Measurements from ENCODE around the gene BLM. TPM values are rescaled to one million over a fixed set of nuclear protein-coding genes. Genes with fewer than 3 reads are reported as not detected.

BLM gene
- total RNA-seq, 1 experiment from 2014 or later: 15.6 TPM

- H3K36me3 Mint-ChIP-seq (ENCODE audit: insufficient read depth, unreplicated experiment): no peaks in the 10 kb centered on the region
- Histone ChIP-seq H3K36me3 (ENCODE audit: control insufficient read depth, insufficient read depth, low read length) (no peaks in the 10 kb centered on the region), H3K4me3 (ENCODE audit: low read depth, low read length) (no peak overlapping the region), H3K4me1 (no peaks in the 10 kb centered on the region), H3K27me3 (replicated peaks; ENCODE audit: control insufficient read depth, insufficient read depth, low read length) (no peaks in the 10 kb centered on the region), H3K9me3 (no peaks in the 10 kb centered on the region)
- TF ChIP-seq, protein P1, sequence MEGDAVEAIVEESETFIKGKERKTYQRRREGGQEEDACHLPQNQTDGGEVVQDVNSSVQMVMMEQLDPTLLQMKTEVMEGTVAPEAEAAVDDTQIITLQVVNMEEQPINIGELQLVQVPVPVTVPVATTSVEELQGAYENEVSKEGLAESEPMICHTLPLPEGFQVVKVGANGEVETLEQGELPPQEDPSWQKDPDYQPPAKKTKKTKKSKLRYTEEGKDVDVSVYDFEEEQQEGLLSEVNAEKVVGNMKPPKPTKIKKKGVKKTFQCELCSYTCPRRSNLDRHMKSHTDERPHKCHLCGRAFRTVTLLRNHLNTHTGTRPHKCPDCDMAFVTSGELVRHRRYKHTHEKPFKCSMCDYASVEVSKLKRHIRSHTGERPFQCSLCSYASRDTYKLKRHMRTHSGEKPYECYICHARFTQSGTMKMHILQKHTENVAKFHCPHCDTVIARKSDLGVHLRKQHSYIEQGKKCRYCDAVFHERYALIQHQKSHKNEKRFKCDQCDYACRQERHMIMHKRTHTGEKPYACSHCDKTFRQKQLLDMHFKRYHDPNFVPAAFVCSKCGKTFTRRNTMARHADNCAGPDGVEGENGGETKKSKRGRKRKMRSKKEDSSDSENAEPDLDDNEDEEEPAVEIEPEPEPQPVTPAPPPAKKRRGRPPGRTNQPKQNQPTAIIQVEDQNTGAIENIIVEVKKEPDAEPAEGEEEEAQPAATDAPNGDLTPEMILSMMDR (IDR thresholded peaks at IDR 0.05; ENCODE audit: insufficient read depth in 1 of 2, low read depth in 1 of 2, low read length in 1 of 2, severe bottlenecking in 1 of 2, unreplicated experiment in 1 of 2): no peak
- H3K4me1 Mint-ChIP-seq (ENCODE audit: low read depth, unreplicated experiment): no peaks in the 10 kb centered on the region
- no peak overlapping the region for H3K27ac Mint-ChIP-seq (ENCODE audit: unreplicated experiment)
- H3K4me3 Mint-ChIP-seq (ENCODE audit: unreplicated experiment): no peak overlapping the region
- ChIA-PET CTCF (no interaction called here), POLR2A (no interaction called here)
- no peaks in the 10 kb centered on the region for H3K27me3 Mint-ChIP-seq (ENCODE audit: insufficient read depth, unreplicated experiment)
- intact Hi-C loops (cut with micrococcal nuclease; ENCODE audit: unreplicated experiment): loop anchor here (10.0 kb wide), 1 partner anchor 167 kb away; the partner anchor contains the start of gene CRTC3
- no TSS peak for BruUV-seq (replicated peaks)
- no peak for DNase-seq
- H3K9me3 Mint-ChIP-seq (ENCODE audit: unreplicated experiment): no peaks in the 10 kb centered on the region
Measured at GRCh38 chr15:90691369-90691768, 25.8 kb upstream of the BLM start.

GRCh38 chr15:90691982-90692773, 25.0 kb upstream of the BLM start:
- no peak overlapping the region for H3K4me3 ChIP-seq (ENCODE audit: low read depth, low read length)
- Mint-ChIP-seq H3K27ac (ENCODE audit: unreplicated experiment) (no peak overlapping the region), H3K27me3 (ENCODE audit: insufficient read depth, unreplicated experiment) (no peaks in the 10 kb centered on the region), H3K4me1 (ENCODE audit: low read depth, unreplicated experiment) (no peaks in the 10 kb centered on the region), H3K36me3 (ENCODE audit: insufficient read depth, unreplicated experiment) (no peaks in the 10 kb centered on the region), H3K9me3 (ENCODE audit: unreplicated experiment) (no peaks in the 10 kb centered on the region), H3K4me3 (ENCODE audit: unreplicated experiment) (no peak overlapping the region)
- no peaks in the 10 kb centered on the region for H3K9me3 ChIP-seq
- intact Hi-C loops (cut with micrococcal nuclease; ENCODE audit: unreplicated experiment): loop anchor here (10.0 kb wide), 1 partner anchor 167 kb away; the partner anchor contains the start of gene CRTC3
- BruUV-seq (replicated peaks): no TSS peak
- H3K4me1 ChIP-seq: no peaks in the 10 kb centered on the region
- H3K27me3 ChIP-seq (replicated peaks; ENCODE audit: control insufficient read depth, insufficient read depth, low read length): no peaks in the 10 kb centered on the region
- TF ChIP-seq, protein P1 (IDR thresholded peaks at IDR 0.05; ENCODE audit: insufficient read depth in 1 of 2, low read depth in 1 of 2, low read length in 1 of 2, severe bottlenecking in 1 of 2, unreplicated experiment in 1 of 2): no peak
- no peak for DNase-seq
- ChIA-PET POLR2A (no interaction called here), CTCF (no interaction called here)
- H3K36me3 ChIP-seq (ENCODE audit: control insufficient read depth, insufficient read depth, low read length): no peaks in the 10 kb centered on the region

- H3K36me3 ChIP-seq (ENCODE audit: control insufficient read depth, insufficient read depth, low read length): no peaks in the 10 kb centered on the region
- Mint-ChIP-seq H3K4me1 (ENCODE audit: low read depth, unreplicated experiment) (no peaks in the 10 kb centered on the region), H3K4me3 (ENCODE audit: unreplicated experiment) (no peak overlapping the region), H3K9me3 (ENCODE audit: unreplicated experiment) (no peaks in the 10 kb centered on the region), H3K27ac (ENCODE audit: unreplicated experiment) (no peak overlapping the region), H3K27me3 (ENCODE audit: insufficient read depth, unreplicated experiment) (no peaks in the 10 kb centered on the region), H3K36me3 (ENCODE audit: insufficient read depth, unreplicated experiment) (no peaks in the 10 kb centered on the region)
- intact Hi-C loops (cut with micrococcal nuclease; ENCODE audit: unreplicated experiment): loop anchor here (10.0 kb wide), 1 partner anchor 170 kb away; the partner anchor contains the start of gene CRTC3
- no TSS peak for BruUV-seq (replicated peaks)
- DNase-seq: no peak
- POLR2A ChIA-PET: no interaction called here
- no peak overlapping the region for H3K4me3 ChIP-seq (ENCODE audit: low read depth, low read length)
- TF ChIP-seq, protein P1 (IDR thresholded peaks at IDR 0.05; ENCODE audit: insufficient read depth in 1 of 2, low read depth in 1 of 2, low read length in 1 of 2, severe bottlenecking in 1 of 2, unreplicated experiment in 1 of 2): no peak
- no peaks in the 10 kb centered on the region for H3K4me1 ChIP-seq
- CTCF ChIA-PET: no interaction called here
- no peaks in the 10 kb centered on the region for H3K27me3 ChIP-seq (replicated peaks; ENCODE audit: control insufficient read depth, insufficient read depth, low read length)
- H3K9me3 ChIP-seq: no peaks in the 10 kb centered on the region
Measured at GRCh38 chr15:90694987-90695386, 22.2 kb upstream of the BLM start.
